BLaER1 treated with 17β-estradiol and CSF1 and Interleukin-3, amounts not matched to agents 10 nM and 100 nM (cell line): Measurements from ENCODE around the gene SF3B6.

Source experiments
- H3K27ac ChIP-seq, 11 experiments: shearing (Covaris generic); formaldehyde crosslinking; 2 replicates each; pipeline ENCODE4 v1.8.1; 2022
- H3K27me3 ChIP-seq, 11 experiments: shearing (Covaris generic); formaldehyde crosslinking; 2 replicates each; pipeline ENCODE4 v1.8.1; 2022
- H3K36me3 ChIP-seq, 11 experiments: shearing (Covaris generic); formaldehyde crosslinking; 2 replicates each; pipeline ENCODE4 v1.8.1; 2022
- H3K4me1 ChIP-seq, 10 experiments: shearing (Covaris generic); formaldehyde crosslinking; 2 replicates each; pipeline ENCODE4 v1.8.1; 2022
- H3K4me2 ChIP-seq, 11 experiments: shearing (Covaris generic); formaldehyde crosslinking; 2 replicates each; pipeline ENCODE4 v1.8.1; 2022
- H3K4me3 ChIP-seq, 10 experiments: shearing (Covaris generic); formaldehyde crosslinking; 2 replicates each; pipeline ENCODE4 v1.8.1; 2022
- H3K9ac ChIP-seq, 11 experiments: shearing (Covaris generic); formaldehyde crosslinking; 2 replicates each; pipeline ENCODE4 v1.8.1; 2022
- H3K9me3 ChIP-seq, 11 experiments: shearing (Covaris generic); formaldehyde crosslinking; replicated peaks in 1 of 11; 2 replicates each; pipeline ENCODE4 v1.8.1; 2022
- H4K20me1 ChIP-seq, 11 experiments: shearing (Covaris generic); formaldehyde crosslinking; 2 replicates each; pipeline ENCODE4 v1.8.1; 2022
- Cebpa-rat ChIP-seq, 11 experiments: shearing (Covaris generic); IDR thresholded peaks; 2 replicates each; pipeline ENCODE4 v1.8.1; 2022

The SF3B6 gene

DNA sequence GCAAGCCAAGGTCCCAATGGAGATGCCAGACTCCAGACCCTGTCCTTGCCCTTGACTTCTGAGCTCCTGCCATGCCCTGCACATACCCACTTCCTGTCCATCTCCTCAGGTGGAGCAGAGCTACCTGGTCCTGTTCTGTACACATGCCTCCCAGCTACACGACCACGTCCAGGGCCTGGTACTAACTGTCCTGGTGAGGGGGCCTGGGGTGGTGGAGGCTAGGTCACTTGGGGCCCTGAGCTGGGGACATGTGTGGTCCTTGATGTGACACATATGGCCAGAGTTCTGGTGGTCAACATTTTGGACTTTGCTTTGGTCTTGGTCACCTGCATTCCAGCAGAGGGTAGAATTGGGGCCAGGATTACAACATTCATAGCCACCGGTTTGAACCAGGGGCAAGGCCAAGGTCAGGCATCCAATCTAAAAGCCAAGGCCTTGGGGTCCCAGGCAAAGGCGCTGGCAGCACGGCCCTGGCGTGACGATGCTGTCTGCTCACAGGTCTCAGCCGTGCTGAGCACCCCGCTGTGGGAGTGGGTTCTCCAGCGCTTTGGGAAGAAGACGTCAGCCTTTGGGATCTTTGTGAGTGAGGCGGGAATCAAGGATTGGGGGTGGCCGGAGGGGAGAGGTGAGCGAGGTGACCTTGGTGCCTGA is 53.7 kb downstream of the SF3B6 start:
- H3K36me3 ChIP-seq, result peaks cover 20 to 60% (median 43%) of the 10 kb centered on the region in 11 experiments
- H3K27me3 ChIP-seq, result no peaks in the 10 kb centered on the region
- H3K4me2 ChIP-seq, result no peak overlapping the region
- no peaks in the 10 kb centered on the region for H3K9me3 ChIP-seq
- TF ChIP-seq Cebpa-rat (IDR thresholded peaks at IDR 0.05), result no peak
- peaks cover 0 to 35% (median 0%) of the 10 kb centered on the region in 11 experiments; a peak in 5 of 22 replicates for H4K20me1 ChIP-seq
- no peak overlapping the region for H3K9ac ChIP-seq
- H3K27ac ChIP-seq, result no peak overlapping the region
- H3K4me1 ChIP-seq, result no peaks in the 10 kb centered on the region
- H3K4me3 ChIP-seq, result no peak overlapping the region

DNA sequence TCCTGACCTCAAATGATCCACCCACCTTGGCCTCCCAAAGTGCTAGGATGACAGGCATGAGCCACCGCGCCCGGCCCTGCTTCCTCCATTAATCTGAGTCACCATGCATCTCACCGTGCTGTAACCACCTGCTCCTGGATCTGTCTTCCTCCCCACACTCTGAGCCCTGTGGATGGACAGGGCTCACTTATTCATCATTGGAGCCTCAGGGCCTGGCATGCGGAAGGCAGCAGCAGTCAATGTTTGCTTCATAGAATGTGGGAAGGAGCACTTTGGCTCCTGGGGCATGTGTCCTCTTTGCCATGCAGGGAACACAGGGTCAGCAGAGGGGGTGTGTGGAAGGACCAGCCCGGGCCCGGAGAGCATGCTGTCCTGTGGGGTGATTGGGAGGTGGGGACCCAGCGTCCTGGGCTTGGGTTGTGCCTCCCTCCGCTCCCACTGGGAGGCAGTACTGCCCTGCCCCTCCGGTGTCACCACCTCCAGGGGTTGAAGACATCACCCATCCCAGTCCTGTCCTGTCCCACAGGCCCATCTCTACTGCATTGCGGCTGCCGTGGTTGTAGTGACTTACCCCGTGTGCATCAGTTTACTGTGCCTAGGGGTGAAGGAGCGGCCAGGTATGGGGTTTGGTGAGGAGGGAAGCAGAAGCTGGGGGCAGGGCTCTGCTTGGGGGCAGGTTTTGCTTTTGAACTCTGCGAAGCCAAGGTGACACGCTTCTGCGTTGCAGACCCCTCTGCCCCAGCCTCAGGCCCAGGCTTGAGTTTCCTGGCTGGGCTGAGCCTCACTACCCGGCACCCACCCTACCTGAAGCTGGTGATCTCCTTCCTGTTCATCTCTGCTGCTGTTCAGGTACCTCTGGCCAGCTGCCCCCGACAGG is 54.8 kb downstream of the SF3B6 start:
- Histone ChIP-seq H4K20me1 (peaks cover 0 to 35% (median 0%) of the 10 kb centered on the region in 11 experiments; a peak in 5 of 22 replicates), H3K4me2 (no peak overlapping the region), H3K9me3 (no peaks in the 10 kb centered on the region), H3K4me1 (no peaks in the 10 kb centered on the region), H3K36me3 (peaks cover 14 to 49% (median 32%) of the 10 kb centered on the region in 11 experiments; a peak in 21 of 22 replicates), H3K9ac (no peak overlapping the region), H3K27me3 (no peaks in the 10 kb centered on the region), H3K4me3 (no peak overlapping the region), H3K27ac (no peak overlapping the region)
- TF ChIP-seq Cebpa-rat (IDR thresholded peaks at IDR 0.05), result no peak

DNA sequence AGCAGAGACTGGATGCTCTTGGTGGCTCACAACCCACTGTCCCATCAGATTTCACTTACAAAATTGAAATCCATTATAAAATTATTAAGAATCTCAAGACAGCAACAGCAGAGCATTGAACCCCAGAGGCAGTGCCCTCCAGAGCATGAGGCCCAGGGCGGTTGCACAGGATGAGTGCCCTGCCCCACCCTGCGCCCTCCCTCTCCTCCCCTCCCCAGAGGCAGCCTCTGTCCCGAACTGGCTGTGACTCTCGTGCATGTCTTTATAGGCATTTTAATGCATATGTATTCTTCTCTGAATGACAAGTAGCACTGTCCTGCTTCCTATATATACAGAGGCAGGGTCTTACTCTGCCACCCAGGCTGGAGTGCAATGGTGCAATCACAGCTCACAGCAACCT is 55.9 kb downstream of the SF3B6 start:
- H3K36me3 ChIP-seq, result peaks cover 5 to 38% (median 25%) of the 10 kb centered on the region in 11 experiments; a peak in 17 of 22 replicates

DNA sequence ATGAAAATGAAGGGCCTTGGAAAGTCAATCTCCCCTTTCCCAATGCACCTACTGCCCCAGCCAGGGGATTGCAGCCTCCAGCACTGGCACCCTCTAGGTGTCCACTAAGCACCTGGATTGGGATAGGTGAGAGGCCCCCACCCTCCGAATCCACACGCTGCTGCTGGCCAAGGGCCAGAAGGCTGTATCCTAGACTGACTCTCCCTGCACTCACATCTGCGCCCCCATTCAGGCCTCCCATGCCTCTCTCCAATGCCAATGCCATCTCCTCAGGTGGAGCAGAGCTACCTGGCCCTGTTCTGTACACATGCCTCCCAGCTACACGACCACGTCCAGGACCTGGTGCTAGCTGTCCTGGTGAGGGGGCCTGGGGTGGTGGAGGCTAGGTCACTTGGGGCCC is 56.4 kb downstream of the SF3B6 start:
- Histone ChIP-seq H3K4me3 (no peak overlapping the region), H4K20me1 (peaks cover 0 to 26% (median 0%) of the 10 kb centered on the region in 11 experiments; a peak in 5 of 22 replicates), H3K36me3 (peaks cover 0 to 33% (median 20%) of the 10 kb centered on the region in 11 experiments; a peak in 15 of 22 replicates), H3K4me1 (peaks cover 0 to 6% (median 0%) of the 10 kb centered on the region in 10 experiments; a peak in 5 of 20 replicates), H3K4me2 (no peak overlapping the region), H3K27ac (no peak overlapping the region), H3K9me3 (no peaks in the 10 kb centered on the region), H3K27me3 (no peaks in the 10 kb centered on the region), H3K9ac (no peak overlapping the region)
- TF ChIP-seq Cebpa-rat (IDR thresholded peaks at IDR 0.05), result no peak

More for the DNA sequence above, 55.9 kb downstream of the SF3B6 start:
- no peaks in the 10 kb centered on the region for H3K9me3 ChIP-seq
- H3K4me1 ChIP-seq, result peaks cover 0 to under 1% (median 0%) of the 10 kb centered on the region in 10 experiments; a peak in 2 of 20 replicates
- H3K4me3 ChIP-seq, result no peak overlapping the region
- no peak for TF ChIP-seq Cebpa-rat (IDR thresholded peaks at IDR 0.05)
- H3K9ac ChIP-seq, result no peak overlapping the region
- H3K27ac ChIP-seq, result no peak overlapping the region
- H3K4me2 ChIP-seq, result no peak overlapping the region
- peaks cover 0 to 29% (median 0%) of the 10 kb centered on the region in 11 experiments; a peak in 5 of 22 replicates for H4K20me1 ChIP-seq
- no peaks in the 10 kb centered on the region for H3K27me3 ChIP-seq

DNA sequence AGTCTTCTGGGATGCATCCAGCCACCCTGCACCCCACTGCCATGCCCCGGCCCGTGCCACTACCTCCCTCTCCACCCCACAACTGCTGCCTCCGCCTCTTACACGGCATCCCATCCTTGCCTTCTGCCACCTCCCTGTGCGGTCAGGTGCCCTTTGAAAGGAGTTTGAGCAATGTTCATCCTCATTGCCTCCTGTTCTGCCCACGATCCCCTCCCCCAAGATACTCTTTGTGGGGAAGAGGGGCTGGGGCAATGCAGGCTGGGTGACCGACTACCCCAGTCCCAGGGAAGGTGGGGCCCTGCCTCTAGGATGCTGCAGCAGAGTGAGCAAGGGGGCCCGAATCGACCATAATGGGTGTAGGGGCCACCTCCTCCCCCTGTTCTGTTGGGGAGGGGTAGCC is 57.9 kb downstream of the SF3B6 start:
- TF ChIP-seq Cebpa-rat (IDR thresholded peaks at IDR 0.05), result no peak
- Histone ChIP-seq H3K4me2 (no peak overlapping the region), H3K4me3 (no peak overlapping the region), H3K4me1 (peaks cover 0 to 6% (median 1%) of the 10 kb centered on the region in 10 experiments; a peak in 11 of 20 replicates), H3K9me3 (no peaks in the 10 kb centered on the region), H4K20me1 (peaks cover 0 to 19% (median 0%) of the 10 kb centered on the region in 11 experiments; a peak in 3 of 22 replicates), H3K27ac (no peak overlapping the region), H3K27me3 (no peaks in the 10 kb centered on the region), H3K9ac (no peak overlapping the region), H3K36me3 (peaks cover 0 to 18% (median 9%) of the 10 kb centered on the region in 11 experiments; a peak in 10 of 22 replicates)

DNA sequence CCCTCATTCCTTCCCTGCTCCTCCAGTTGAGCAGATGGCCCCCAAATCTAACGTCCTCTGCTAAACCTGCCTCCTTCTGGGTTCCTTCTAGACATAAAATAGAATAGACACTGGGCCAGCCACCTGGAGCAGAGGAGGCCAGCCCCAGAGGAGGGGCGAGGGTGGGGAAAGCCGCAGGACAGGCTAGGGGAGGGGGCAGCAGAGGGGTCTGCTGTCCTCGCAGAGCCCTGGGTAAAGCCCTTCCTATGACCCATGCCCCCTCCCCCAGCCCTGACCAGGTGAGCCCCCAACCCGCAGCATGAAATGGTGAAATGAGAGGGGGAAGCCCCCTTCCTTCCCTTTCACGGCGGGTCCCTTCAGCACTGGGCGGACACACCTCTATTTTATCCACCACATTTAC is 58.4 kb downstream of the SF3B6 start:
- Histone ChIP-seq H3K9me3 (no peaks in the 10 kb centered on the region), H3K4me1 (peaks cover 0 to 7% (median 6%) of the 10 kb centered on the region in 10 experiments; a peak in 12 of 20 replicates), H3K36me3 (peaks cover 0 to 13% (median 5%) of the 10 kb centered on the region in 11 experiments; a peak in 9 of 22 replicates), H4K20me1 (peaks cover 0 to 14% (median 0%) of the 10 kb centered on the region in 11 experiments; a peak in 3 of 22 replicates), H3K27ac (no peak overlapping the region), H3K27me3 (peaks cover 0 to 2% (median 0%) of the 10 kb centered on the region in 11 experiments; a peak in 3 of 22 replicates), H3K4me3 (no peak overlapping the region), H3K4me2 (no peak overlapping the region), H3K9ac (no peak overlapping the region)
- TF ChIP-seq Cebpa-rat (IDR thresholded peaks at IDR 0.05), result no peak
